ENCODE measurements around the gene RAG2. TPM values are rescaled to one million over a fixed set of nuclear protein-coding genes. Genes with fewer than 3 reads are reported as not detected.
A peak's percentile ranks its signal among the peaks of the same experiment; 100 is the strongest.

The RAG2 gene
- total and polyA plus RNA-seq, 7 donors: 0.43 TPM; not detected in 6

GRCh38 chr11:36596880-36597279 is 1.2 kb downstream of the RAG2 start:
- Histone ChIP-seq H3K9me3 (no peaks in the 10 kb centered on the region), H3K27me3 (ENCODE audit: insufficient read depth in 3 of 3, low read length in 2 of 3) (no peaks in the 10 kb centered on the region), H3K4me3 (no peak overlapping the region), H3K27ac (no peak overlapping the region), H3K4me1 (peaks cover 10% of the 10 kb centered on the region), H3K36me3 (ENCODE audit: insufficient read depth in 1 of 2, low read depth in 1 of 2) (no peaks in the 10 kb centered on the region)
- TF ChIP-seq, protein P1, sequence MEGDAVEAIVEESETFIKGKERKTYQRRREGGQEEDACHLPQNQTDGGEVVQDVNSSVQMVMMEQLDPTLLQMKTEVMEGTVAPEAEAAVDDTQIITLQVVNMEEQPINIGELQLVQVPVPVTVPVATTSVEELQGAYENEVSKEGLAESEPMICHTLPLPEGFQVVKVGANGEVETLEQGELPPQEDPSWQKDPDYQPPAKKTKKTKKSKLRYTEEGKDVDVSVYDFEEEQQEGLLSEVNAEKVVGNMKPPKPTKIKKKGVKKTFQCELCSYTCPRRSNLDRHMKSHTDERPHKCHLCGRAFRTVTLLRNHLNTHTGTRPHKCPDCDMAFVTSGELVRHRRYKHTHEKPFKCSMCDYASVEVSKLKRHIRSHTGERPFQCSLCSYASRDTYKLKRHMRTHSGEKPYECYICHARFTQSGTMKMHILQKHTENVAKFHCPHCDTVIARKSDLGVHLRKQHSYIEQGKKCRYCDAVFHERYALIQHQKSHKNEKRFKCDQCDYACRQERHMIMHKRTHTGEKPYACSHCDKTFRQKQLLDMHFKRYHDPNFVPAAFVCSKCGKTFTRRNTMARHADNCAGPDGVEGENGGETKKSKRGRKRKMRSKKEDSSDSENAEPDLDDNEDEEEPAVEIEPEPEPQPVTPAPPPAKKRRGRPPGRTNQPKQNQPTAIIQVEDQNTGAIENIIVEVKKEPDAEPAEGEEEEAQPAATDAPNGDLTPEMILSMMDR (IDR thresholded peaks at IDR 0.05): no peak
- no peak for ATAC-seq
- intact Hi-C loops (cut with DNase I): no loop called here
- no peak for DNase-seq

DNA sequence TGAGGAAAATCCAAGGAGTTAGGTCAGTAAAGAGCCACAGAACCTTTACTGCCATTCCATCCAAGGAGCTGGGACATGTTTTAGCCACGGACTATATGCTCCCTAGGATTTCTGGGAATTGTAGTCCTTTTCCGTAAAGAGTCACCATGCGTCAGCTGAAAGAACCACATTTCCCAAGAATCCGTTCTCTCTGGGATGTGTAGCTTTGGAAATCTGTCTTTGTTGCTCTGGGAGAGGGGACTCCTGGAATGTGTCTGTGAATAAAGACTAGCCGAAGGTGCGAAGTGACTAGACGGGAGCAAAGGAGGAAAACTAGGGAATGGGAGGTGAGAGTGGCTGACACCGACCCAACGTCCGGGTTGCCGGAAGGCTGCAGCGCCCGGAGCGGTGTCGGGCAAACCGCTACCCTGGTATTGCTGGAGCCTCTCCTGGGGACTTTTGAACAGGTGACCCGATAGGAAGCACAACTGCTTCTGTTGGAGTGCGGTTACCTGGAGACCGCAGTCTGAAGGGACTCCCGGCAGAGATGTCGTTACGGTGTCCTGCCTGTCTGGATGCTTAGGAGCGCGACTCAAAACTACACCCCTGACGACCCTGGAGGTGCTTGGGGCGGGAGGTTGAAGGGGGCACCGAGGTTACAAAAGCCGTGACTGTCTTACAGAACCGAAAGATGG is 3.6 kb downstream of the RAG2 start, which contains the start of gene IFTAP:
Gene IFTAP (plus strand): TSS at position 187 of the 674 bp plus-strand sequence. CDS start 15,602 bp downstream, outside the sequence.
- TF ChIP-seq, protein P1 (IDR thresholded peaks at IDR 0.05): no peak
- intact Hi-C loops (cut with DNase I): no loop called here
- H3K4me1 ChIP-seq: peaks cover 10% of the 10 kb centered on the region
- H3K27me3 ChIP-seq (ENCODE audit: insufficient read depth in 3 of 3, low read length in 2 of 3): peaks cover 0 to 7% (median 0%) of the 10 kb centered on the region in 3 donors
- H3K9me3 ChIP-seq: no peaks in the 10 kb centered on the region
- H3K27ac ChIP-seq: peak within 1 kb of the TSS; percentile 68
- peak within 1 kb of the TSS; percentile 75 for H3K4me3 ChIP-seq
- peak; percentile 99 to 100 (median 100) for ATAC-seq
- WGBS, 3 donors: 0 to 1% (median 1%) methylated on average over 29 of the region's 29 CpGs
- no peaks in the 10 kb centered on the region for H3K36me3 ChIP-seq (ENCODE audit: insufficient read depth in 1 of 2, low read depth in 1 of 2)
- peak; percentile 31 to 64 for DNase-seq

DNA sequence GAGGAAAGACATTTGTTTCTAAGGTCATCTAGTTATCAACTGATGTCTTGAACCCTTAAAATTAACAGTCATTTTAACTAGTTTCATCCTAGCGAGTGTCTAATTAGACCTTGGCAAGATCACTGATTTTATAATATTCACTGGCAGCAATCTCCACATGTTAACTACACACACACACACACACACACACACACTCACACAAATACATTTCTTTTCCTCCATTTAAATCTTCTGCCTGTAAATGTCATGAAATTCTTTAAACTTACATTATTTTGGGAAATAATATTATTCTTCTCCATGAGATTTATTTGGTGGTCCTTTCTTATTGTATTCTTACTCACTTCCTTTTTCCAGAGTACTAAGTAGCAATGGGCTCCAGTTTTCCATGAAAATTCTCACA is 6.6 kb downstream of the RAG2 start:
- Histone ChIP-seq H3K9me3 (no peaks in the 10 kb centered on the region), H3K36me3 (ENCODE audit: insufficient read depth in 1 of 2, low read depth in 1 of 2) (no peaks in the 10 kb centered on the region), H3K4me3 (no peak overlapping the region), H3K4me1 (peaks cover 10% of the 10 kb centered on the region), H3K27me3 (ENCODE audit: insufficient read depth in 3 of 3, low read length in 2 of 3) (peaks cover 0 to 13% (median 6%) of the 10 kb centered on the region in 3 donors), H3K27ac (no peak overlapping the region)
- TF ChIP-seq, protein P1 (IDR thresholded peaks at IDR 0.05): no peak
- ATAC-seq (no peak), DNase-seq (no peak)
- intact Hi-C loops (cut with DNase I): no loop called here
- WGBS, 3 donors: 21 to 56% (median 26%) methylated on average over 1 of the region's 1 CpG

- TF ChIP-seq, protein P1 (IDR thresholded peaks at IDR 0.05): no peak
- Histone ChIP-seq H3K4me1 (peaks cover 5% of the 10 kb centered on the region), H3K27me3 (ENCODE audit: insufficient read depth in 3 of 3, low read length in 2 of 3) (peaks cover 0 to 13% (median 6%) of the 10 kb centered on the region in 3 donors), H3K36me3 (ENCODE audit: insufficient read depth in 1 of 2, low read depth in 1 of 2) (no peaks in the 10 kb centered on the region), H3K4me3 (no peak overlapping the region), H3K27ac (no peak overlapping the region), H3K9me3 (no peaks in the 10 kb centered on the region)
- ATAC-seq (no peak), DNase-seq (no peak)
- 51 to 60% (median 60%) methylated on average over 4 of the region's 4 CpGs for WGBS, 3 donors
- intact Hi-C loops (cut with DNase I): no loop called here
Measured at GRCh38 chr11:36590513-36590912, 7.5 kb downstream of the RAG2 start.

DNA sequence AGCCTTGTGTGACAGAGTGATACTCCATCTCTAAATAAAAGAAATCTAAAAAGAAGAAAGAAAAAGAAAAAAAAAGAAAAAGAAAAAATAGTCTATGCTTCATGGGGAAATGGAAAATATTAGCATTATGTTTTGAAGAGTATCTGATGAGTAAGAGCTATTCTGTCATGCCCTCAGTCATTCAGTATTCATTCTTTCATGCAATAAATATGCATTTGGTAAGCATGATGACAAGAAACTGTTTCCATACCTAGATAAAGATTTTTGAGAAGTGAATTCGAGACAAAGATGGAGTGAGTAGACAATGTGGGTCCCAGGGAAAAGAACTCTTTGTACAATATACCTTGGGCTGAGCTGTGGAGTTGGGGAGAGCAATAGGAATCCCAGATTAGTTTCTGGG is 9.9 kb downstream of the RAG2 start:
- peaks cover 0 to 13% (median 6%) of the 10 kb centered on the region in 3 donors for H3K27me3 ChIP-seq (ENCODE audit: insufficient read depth in 3 of 3, low read length in 2 of 3)
- H3K9me3 ChIP-seq: no peaks in the 10 kb centered on the region
- ATAC-seq (no peak), DNase-seq (no peak)
- 31 to 35% (median 32%) methylated on average over 1 of the region's 1 CpG for WGBS, 3 donors
- TF ChIP-seq, protein P1 (IDR thresholded peaks at IDR 0.05): no peak
- no peaks in the 10 kb centered on the region for H3K36me3 ChIP-seq (ENCODE audit: insufficient read depth in 1 of 2, low read depth in 1 of 2)
- H3K4me1 ChIP-seq: no peaks in the 10 kb centered on the region
- intact Hi-C loops (cut with DNase I): no loop called here
- no peak overlapping the region for H3K4me3 ChIP-seq
- H3K27ac ChIP-seq: no peak overlapping the region

Measured in psoas muscle (tissue), 8 donors.